HG03064 (cell line): ENCODE measurements around the gene SZT2.
A peak's percentile ranks its signal among the peaks of the same experiment; 100 is the strongest.
"Not testable (repeated sequence)": the region's sequence is repeated elsewhere in the genome, so short reads cannot be mapped to it uniquely, and the experiment has no call there.

Source experiments
- ATAC-seq: cut with Tn5 transposase; IDR thresholded peaks from one replicate; pipeline ENCODE4 v1.9.1; 2021; ENCODE audit warnings: low read depth; ENCODE audit not compliant: unreplicated experiment

The SZT2 gene

DNA sequence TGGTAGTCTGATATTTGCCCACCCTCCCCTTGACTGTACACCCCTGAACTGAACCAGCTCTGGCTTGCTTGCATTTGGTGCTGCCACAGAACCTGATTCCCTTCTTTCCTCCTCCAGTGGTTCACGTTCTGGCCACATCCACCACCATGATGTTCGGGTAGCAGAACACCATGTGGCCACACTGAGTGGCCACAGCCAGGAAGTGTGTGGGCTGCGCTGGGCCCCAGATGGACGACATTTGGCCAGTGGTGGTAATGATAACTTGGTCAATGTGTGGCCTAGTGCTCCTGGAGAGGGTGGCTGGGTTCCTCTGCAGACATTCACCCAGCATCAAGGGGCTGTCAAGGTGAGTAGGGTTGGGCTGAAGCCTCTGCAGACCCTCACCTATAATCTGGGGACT is 29.1 kb upstream of the SZT2 start:
- no peak for ATAC-seq

DNA sequence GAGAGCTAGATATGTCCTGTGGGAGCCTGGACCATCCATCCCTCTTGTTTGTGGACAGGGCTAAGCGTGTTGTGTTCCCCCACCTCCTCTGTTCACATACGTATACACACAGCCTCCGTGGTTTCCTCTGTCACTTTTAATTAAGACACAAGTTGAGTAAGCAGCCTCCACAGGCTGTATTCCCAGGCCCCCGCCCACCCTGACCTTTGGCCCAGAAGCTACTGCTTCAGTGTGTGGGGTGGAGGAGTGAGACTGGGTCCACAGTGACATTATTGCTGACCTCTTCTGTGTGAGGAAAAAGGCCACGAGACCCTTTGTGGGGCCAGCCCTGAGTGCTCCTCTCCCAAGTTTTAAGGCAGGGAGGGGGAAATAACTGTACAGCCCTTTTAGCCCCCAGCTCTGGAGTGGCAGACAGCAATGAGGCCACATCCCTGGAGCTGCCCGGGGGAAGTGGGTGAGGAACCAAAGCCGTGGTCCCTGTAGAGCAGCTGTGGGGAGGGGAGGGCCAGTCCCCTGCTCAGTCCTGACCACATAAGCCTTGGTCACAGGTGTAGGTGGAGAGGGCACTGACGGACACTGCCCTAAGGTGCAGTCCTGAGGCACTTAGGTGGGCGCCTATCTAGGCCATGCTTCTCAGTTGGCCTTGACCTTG is 26.3 kb upstream of the SZT2 start:
- no peak for ATAC-seq

DNA sequence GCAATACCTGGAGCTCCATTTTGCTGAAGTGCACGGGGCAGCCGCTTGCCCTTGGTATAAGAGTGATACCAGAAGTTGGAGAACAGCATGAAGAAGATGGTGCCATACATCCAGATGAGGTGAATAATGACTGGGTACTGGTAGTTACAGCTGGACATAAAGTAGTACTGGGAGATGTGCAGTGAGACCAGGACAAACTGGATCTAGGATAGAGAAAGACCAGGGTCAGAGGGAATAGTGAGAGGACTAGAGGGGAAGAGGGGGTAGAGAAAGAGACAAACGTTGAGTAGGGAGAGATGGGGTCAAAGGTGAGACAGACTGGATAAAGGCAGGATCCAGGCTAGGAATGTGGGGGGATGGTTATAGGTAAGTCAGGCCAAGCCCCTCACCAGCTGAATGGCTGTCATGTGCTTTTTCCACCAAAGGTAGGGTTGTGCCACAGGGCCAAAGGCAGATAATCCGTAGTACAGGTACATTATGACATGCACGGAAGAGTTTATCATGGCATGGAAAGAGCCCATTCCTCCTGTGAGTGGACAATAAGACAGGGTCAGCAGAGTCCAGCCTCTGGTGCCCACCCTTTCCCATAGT is 25.7 kb upstream of the SZT2 start:
- no peak for ATAC-seq

DNA sequence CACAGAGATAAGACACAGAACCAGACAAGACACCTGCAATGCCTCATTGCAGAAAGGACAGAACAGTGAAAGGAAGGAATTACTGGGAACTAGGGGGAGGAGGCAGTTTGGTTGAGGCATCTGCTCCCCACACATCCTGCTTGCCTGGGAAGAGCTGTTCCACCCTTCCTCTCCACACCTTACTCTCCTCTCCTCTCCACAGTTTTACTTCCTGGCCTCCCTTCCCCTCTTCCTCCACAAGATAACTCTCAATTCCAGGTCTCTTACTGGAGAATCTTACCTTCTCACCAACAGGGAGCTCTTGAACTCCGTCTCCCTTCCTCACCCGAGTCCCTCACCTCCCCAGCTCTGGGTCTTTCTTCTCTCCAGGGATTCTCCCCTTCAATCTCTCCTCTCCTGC is 24.0 kb upstream of the SZT2 start:
- ATAC-seq = no peak

DNA sequence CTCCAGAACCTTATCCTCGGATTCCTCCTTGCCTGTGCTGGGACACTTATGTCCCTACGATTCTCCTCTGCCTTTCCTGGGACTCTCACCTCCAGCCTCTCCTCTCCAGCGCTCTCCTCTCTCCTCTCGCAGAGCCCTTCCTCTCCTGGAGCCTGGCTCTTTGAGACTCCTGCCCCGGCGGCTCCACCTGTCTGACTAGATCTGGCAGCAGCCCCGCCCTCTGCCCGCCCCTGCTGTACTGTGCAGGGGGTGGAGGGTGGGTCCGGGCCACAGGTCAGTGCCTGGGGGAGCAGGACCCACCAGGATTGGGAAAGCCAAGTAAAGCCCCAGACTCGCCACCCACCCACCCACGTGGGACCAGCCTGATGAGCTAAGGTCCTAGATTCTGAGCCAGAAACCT is 23.5 kb upstream of the SZT2 start:
- ATAC-seq = no peak

DNA sequence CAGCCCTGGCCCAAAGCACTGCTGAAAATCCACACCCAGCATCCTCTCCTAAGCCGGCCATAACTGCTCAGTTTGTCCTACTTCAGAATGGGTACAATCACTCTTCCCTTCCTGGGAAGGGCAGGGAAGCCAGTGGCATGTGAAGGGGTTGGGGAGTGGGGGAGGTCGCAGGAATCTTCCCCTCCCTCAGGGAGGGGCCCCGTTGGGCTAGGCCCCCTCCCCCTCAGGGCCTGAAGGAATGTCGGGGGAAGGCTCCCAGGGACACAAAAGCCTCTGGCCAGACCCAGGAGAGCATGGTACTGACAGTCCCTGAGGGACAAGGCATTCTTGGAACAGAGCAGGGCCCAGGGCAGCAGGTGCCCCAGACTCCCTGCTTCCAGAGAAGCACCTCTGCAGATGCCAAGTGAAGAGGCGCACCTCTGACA is 23.1 kb upstream of the SZT2 start:
- no peak for ATAC-seq

DNA sequence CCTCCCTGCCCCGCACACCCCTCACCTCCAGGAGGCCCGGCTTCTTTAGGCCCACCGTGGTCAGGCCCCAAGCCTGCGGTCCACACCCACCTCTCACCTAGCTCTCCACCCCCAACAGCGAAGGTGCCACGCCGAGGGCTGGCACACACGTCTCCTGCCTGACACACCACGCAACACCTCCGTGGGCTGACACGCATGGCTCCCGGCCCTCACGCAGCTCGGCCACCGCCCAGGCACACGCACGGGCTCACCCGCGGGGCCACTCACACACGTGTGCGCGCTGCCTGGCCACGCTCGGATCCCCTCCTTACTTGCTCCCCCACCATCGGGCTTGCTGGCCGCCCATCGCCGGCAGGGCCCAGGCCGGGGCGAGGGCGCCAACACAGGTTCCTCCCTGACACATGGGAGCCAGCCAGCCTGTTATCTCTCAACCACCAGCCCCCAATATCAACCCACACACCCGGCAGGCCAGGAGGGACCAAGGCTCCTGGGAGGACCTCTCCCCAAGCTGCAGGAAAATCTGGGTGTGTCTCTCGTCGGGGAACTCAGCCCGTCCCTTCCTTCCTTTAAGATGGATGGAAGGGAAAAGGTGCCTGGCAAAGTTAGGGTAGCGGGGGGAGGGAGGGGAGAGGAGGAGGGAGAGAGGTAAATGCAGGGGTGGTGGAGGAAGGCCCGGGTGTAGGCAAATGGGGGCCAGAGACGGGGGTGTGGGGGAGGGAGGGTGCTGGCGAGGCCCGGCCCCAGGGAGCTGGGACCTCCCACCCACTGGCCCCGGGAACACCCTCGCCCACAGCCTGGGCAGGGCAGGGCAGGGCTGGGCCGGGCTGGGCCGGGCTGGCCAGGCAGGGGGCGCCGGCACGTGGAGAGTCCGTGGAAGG is 22.4 kb upstream of the SZT2 start:
- peak; percentile 32 for ATAC-seq

DNA sequence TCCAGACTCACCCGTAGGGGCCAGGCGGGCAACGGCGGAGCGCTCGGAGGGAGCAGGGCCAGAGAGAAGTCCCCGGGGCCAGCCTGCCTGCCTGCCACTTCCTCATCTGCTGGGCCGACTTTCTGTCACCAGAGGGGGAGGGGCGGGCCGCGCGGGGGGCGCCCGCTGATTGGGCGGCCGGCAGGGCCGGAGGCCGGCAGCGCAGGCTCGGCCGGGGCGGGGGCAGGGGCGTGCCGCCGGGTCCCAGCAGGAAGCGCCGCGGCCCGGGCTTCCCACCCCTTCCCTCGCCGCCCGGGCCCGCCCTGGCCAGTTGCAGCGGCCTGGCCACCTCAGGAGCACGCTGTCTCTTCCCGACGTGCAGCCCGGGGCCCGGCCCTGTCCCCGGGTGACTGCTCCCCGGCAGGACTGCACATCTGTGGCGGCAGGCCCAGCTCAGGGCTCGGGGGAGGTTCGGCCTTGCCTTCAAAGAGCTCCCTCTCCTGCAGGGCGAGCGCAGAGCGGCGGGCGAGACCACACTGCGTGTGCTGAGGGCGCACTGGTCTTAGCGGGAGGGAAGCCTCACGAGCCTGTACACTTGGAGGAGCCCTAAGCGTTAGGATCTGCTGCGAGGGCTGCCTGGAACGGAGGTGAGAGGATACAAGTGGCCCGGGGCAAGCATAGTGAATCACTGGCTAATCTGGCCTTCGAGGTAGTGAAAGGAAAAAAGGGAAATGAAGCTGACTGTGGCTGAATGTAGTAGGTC is 21.6 kb upstream of the SZT2 start, which contains the start of gene ELOVL1:
Gene ELOVL1 (minus strand): TSS at position 108 of the 742 bp plus-strand sequence. CDS start 2,402 bp downstream, outside the sequence.
- ATAC-seq = peak; percentile 71

DNA sequence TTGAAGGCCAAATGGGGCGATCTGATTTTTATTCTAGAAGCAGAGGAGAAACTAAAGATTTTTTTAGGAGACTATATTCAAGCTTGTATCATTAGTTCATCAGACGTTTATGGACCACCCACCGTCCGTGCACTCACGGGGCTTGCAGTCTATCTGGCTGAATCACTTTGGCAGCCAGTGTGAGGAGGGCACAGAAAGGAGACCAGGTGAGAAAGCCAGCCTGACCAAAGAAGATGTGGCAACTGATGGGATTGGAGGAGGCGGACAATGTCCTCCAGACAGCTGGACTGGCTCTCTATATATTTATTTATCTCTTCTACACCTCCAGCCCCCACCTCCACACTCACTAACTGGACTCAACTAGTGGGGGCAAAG is 21.1 kb upstream of the SZT2 start:
- ATAC-seq = no peak

DNA sequence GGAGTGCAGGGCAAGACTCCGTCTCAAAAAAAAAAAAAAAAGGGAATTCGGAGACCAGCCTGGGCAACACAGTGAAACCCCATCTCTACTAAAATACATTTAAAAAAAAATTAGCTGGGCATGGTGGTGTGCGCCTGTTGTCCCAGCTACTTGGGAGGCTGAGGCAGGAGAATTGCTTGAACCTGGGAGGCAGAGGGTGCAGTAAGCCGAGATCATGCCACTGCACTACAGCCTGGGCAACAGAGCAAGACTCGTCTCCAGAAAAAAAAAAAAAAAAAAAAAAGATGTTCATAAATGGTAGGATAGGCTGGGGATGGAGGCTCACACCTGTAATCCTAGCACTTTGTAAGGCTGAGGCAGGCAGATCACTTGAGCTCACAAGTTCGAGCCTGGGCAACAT is 19.9 kb upstream of the SZT2 start:
- not testable (repeated sequence) for ATAC-seq

DNA sequence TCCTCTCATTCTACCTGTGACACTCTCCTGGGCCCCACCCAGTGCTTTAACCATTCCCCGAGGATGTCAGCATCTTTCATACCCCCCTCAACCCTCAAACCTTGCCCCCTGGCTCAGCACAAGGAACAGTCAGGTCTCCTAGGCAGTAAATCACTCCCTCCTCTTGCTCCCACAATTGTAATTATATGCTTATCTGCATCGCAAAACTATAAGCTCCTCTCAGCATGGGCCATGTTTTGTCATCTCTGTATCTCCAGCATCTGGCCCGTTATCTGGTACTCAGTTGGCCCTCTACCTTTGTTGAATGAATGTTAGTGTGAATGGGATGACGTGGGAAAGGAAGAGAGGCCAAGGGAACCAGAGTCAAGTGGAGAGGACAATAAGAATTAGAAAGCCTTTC is 19.1 kb upstream of the SZT2 start:
- ATAC-seq = no peak

DNA sequence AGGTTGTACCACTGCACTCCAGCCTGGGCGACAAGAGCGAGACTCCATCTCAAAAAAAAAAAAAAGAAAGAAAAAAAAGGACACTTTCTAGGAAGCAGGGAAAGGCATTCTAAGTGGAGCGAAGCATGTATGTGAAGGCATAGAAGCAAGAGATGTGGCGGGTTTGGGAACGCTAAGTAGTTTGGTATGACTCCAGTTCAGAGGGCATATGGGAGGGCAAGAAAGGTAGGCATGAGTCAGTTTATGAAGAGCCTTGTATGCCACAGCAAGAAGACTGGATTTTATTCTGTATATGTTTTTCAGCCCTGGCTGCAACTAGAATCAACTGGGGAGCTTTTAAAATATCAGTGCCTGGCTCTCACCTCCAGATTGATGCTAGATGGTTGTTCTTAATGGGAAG is 17.5 kb upstream of the SZT2 start:
- no peak for ATAC-seq

DNA sequence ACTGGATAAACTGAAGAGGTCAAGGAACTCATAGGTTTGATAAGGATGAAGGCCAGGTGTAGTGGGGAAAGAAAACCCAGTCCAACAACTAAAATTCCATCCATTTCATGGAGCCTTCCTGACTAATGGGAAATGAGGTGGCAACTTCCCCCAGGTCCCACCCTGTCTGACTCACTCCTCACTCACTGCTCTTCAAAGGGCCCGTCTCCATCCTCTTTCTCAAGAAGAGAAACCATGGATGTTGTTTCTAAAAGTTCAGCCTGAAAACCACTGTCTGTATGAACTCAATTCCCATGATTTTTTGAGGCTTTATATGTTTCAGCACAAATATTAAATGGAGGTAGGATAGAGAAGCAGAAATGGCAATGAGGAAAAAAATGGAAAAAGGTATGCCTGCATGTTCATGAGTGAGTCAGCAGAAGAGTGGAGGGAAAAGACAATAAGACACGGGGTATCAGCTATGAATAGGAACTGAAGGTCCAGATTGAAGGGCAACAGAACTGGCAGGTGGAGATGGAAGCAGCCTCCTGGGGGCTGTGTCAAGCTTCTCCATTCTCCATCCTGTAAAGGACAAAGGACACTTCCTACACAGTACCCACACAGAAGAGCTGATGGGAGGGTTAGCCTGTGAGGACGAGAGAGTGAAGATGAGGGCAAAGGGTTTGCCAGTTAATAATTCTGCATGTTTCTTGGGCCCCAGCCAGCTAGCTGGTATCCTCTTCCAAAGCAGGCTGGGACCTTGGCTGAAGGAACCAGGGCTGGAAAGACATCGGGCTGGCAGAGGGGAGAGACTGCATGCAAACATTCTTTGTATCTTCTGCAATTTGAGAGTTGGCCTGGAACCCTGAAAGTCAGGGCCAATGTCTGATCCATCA is 16.4 kb upstream of the SZT2 start:
- ATAC-seq = no peak

DNA sequence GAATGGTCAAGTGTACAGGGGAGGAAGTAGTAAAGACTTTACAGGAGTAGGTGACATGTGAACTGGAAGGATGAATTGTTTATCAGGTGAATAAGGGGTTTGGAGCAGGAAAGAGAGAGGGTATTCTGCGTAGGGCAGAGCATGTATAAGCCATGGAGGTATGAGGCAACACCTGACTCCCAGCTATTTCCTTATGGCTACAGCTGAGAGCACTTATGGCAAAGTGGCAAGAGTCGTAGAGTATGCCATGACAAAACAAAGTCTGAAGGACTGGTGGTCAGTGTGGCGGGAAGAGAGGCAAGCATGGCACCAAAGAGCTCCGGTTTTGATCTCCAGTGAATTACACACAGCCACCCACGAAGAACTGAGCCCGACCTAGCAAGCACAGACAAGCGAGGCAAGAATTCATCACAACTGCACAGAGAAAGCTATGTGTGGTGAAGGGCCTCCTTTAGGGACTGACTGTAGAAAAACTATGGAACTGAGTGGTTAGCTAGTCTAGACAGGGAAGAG is 12.9 kb upstream of the SZT2 start:
- no peak for ATAC-seq

DNA sequence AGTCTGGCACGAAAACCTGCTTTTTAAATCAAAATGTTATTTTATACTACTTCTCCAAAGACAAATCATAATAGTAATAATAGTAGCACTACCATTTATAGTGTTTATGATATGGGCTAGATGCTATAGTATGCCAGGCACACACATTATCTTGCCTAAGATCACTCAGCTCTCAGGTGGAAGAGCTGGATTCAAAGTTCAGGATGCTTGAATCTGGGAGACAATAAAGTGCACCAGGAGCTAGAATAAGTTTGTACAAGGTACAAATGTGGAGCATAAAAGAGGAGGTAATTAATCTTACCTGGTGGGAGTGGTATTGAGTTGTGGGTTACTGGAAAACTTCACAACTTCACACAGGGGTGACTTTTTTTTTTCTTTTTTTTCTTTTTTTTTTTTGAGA is 11.9 kb upstream of the SZT2 start:
- ATAC-seq = no peak

DNA sequence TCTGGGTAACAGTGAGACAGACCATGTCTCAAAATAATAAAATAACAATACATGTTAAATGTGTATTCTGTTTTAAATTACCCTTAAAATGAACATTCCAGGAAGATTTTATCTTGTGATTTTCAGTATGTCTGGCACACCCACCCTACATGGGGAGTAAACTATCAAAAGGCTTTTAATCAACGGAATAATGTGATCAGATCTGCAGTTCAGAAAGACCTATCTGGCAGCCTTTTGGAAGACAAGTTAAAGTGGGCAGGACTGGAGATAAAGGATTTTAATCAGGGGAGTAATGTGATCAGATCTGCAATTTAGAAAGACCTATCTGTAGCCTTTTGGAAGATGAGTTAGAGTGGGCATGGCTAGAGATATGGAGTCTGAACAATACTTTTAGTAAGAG is 10.2 kb upstream of the SZT2 start:
- ATAC-seq = no peak

DNA sequence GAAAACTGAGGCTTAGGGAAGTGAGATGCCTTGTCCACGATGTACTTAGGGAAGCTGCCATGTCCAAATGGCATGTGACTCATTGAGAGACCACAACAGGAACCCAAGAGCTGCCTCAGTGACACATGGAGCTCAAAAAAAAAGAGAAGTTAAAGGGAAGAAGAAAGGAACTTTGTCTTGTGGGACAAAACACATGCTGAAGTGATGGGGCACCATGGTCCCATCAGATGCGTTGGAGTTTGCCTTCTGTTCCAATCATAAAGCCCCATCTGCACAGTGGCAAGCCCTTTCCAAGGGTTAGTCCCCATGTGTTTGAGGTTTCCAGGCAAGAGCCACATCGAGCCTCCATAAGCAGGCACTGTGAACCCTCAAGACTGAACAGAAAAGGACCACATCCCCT is 8.1 kb upstream of the SZT2 start:
- ATAC-seq = no peak

DNA sequence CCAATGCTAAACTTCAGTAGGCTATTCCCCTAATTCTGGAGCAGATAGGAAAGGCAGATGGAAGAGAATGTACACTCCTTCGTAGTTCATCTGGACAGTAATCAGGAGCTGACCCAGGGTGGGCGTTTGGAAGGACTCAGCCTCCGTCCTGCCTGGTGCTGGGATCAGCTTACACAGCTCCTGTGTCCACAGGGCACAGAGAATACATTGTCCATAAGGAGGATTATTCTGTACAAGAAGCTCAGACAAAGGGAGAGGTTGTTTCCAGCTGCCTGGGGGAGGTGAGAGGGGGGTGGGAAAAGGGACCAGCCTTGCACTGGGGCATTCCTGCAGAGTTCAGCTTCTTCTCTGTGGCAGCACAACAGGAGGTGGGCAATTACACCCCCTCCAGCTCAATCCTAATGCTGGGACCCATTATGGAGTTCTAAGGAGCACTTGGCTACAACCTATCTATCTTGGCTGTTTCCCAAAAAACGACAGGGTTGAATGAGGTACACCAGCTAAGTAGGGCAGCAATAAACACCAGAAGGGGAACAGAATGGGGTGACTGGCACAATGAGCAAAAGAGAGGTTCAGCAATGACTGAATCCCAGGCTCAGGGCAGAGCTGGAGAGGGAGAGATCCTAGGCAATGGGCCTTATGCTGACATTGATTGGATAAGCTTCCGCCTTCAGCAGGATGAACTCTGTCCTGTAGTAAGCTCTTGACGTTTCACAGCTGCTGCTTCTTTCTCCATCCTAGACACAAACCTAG is 7.5 kb upstream of the SZT2 start:
- ATAC-seq = no peak

DNA sequence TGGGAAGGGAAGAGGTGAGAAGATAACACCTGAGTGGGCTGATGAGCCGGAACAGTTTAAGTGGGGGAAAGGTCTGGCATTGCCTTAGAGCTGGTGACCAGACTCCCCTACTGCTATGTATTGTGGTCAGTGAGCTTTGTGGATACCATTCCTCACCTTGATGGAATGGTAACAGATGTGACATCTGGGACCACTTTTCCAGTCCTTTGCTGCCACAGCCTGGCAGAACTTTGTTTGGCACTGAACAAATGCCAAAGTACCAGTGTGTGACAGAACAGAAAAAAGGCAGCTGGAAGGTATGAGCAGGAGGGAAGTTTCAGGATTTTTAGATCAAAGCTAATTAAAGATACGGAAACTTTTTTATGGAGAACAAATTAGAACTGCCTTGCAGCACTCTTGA is 6.2 kb upstream of the SZT2 start:
- ATAC-seq = no peak
